PC-3 (cell line): ENCODE results near the gene SMIM38. TPM values are rescaled to one million over a fixed set of nuclear protein-coding genes. Genes with fewer than 3 reads are reported as not detected.

Source experiments
- ATAC-seq: fragments of 200-7000 bp; cut with Tn5 transposase; 2 replicates; pipeline ENCODE4 v1.9.1; 2020; ENCODE audit warnings: mild to moderate bottlenecking, moderate library complexity
- BruUV-seq: library from RNA; stranded (reverse); fragments of 400-500 nt; replicated peaks from 2 replicates; lab custom pipeline; 2021; lab: Mats Ljungman, UMichigan
- CTCF ChIA-PET: fragments of 300-600 bp; sonication (Branson Sonifier 250); formaldehyde crosslinking; loops from one replicate; lab custom pipeline; 2022; ENCODE audit warnings: antibody characterized with exemption; lab: Charles Lee
- POLR2A ChIA-PET: fragments of 300-600 bp; sonication (Branson Sonifier 250); formaldehyde crosslinking; loops from one replicate; lab custom pipeline; 2022; ENCODE audit warnings: antibody characterized with exemption; ENCODE audit not compliant: unreplicated experiment; lab: Charles Lee
- DNase-seq: peaks from one replicate; pipeline ENCODE4 v3.0.0-alpha.2; 2015
- H2AFZ ChIP-seq: fragments of 300-600 bp; sonication (generic); 2 replicates; pipeline ENCODE4 v1.6.0; 2016; ENCODE audit warnings: antibody characterized with exemption, low read length
- H3F3A ChIP-seq: fragments of 300-600 bp; sonication (generic); one replicate; pipeline ENCODE4 v1.6.0; 2017; ENCODE audit warnings: antibody characterized with exemption, low read length, control low read depth, mild to moderate bottlenecking; ENCODE audit not compliant: unreplicated experiment
- H3K27ac ChIP-seq: fragments of 300-600 bp; sonication (generic); 2 replicates; pipeline ENCODE4 v1.5.1; 2016; ENCODE audit warnings: mild to moderate bottlenecking, low read length
- H3K27me3 ChIP-seq: fragments of 300-600 bp; sonication (generic); 2 replicates; pipeline ENCODE4 v1.6.1; 2016; ENCODE audit warnings: low read length, mixed read lengths
- H3K36me3 ChIP-seq: fragments of 300-600 bp; sonication (generic); 2 replicates; pipeline ENCODE4 v1.6.1; 2016; ENCODE audit warnings: low read depth, mixed run types, low read length, mixed read lengths
- H3K4me1 ChIP-seq: fragments of 300-600 bp; sonication (generic); 2 replicates; pipeline ENCODE4 v1.5.1; 2016; ENCODE audit warnings: low read length; ENCODE audit not compliant: insufficient read depth
- H3K4me2 ChIP-seq: fragments of 300-600 bp; sonication (generic); 2 replicates; pipeline ENCODE4 v1.6.0; 2016; ENCODE audit warnings: low read length
- H3K4me3 ChIP-seq: fragments of 300-600 bp; sonication (generic); 2 replicates; pipeline ENCODE4 v1.5.1; 2016; ENCODE audit warnings: mild to moderate bottlenecking, low read length, mixed read lengths
- H3K79me2 ChIP-seq: fragments of 300-600 bp; sonication (generic); 2 replicates; pipeline ENCODE4 v1.6.1; 2017; ENCODE audit warnings: low read length, mixed read lengths
- H3K9ac ChIP-seq: fragments of 300-600 bp; sonication (generic); 2 replicates; pipeline ENCODE4 v1.6.0; 2016; ENCODE audit warnings: mild to moderate bottlenecking, low read length
- H3K9me2 ChIP-seq: fragments of 300-600 bp; sonication (generic); replicated peaks from 2 replicates; pipeline ENCODE4 v1.6.1; 2016; ENCODE audit warnings: mixed run types, low read length, mixed read lengths
- H3K9me3 ChIP-seq: fragments of 300-600 bp; sonication (generic); 2 replicates; pipeline ENCODE4 v1.6.1; 2016; ENCODE audit warnings: low read length, mixed read lengths
- H4K20me1 ChIP-seq: fragments of 300-600 bp; sonication (generic); 2 replicates; pipeline ENCODE4 v1.6.1; 2016; ENCODE audit warnings: low read length, mixed read lengths
- EZH2 ChIP-seq: fragments of 300-600 bp; sonication (generic); IDR thresholded peaks from one replicate; pipeline ENCODE4 v1.6.1; 2017; ENCODE audit warnings: antibody characterized with exemption, mild to moderate bottlenecking, low read length; ENCODE audit not compliant: unreplicated experiment
- EZH2phosphoT487 ChIP-seq: fragments of 300-600 bp; sonication (generic); IDR thresholded peaks from 2 replicates; pipeline ENCODE4 v1.6.1; 2018; ENCODE audit warnings: mild to moderate bottlenecking, antibody characterized with exemption, low read length, borderline replicate concordance
- intact Hi-C: fragments of 100-400 bp; cut with micrococcal nuclease; formaldehyde crosslinking; loops from 2 replicates; pipeline ENCODE4 v1.9.0; 2023
- total RNA-seq: library from RNA; depleted of rRNA; stranded (reverse); fragments of >200 nt; gene quantifications from 2 replicates; pipeline ENCODE4 v1.2.3, GENCODE V29; 2014
- TF ChIP-seq, protein P1 (sequence below): fragments of 300-600 bp; sonication (generic); conservative IDR thresholded peaks from 2 replicates; pipeline ENCODE4 v1.5.1; 2017; ENCODE audit warnings: antibody characterized with exemption, low read depth, mild to moderate bottlenecking, low read length

The SMIM38 gene
- total RNA-seq, 1 experiment from 2014 or later, result 0.04 TPM

DNA sequence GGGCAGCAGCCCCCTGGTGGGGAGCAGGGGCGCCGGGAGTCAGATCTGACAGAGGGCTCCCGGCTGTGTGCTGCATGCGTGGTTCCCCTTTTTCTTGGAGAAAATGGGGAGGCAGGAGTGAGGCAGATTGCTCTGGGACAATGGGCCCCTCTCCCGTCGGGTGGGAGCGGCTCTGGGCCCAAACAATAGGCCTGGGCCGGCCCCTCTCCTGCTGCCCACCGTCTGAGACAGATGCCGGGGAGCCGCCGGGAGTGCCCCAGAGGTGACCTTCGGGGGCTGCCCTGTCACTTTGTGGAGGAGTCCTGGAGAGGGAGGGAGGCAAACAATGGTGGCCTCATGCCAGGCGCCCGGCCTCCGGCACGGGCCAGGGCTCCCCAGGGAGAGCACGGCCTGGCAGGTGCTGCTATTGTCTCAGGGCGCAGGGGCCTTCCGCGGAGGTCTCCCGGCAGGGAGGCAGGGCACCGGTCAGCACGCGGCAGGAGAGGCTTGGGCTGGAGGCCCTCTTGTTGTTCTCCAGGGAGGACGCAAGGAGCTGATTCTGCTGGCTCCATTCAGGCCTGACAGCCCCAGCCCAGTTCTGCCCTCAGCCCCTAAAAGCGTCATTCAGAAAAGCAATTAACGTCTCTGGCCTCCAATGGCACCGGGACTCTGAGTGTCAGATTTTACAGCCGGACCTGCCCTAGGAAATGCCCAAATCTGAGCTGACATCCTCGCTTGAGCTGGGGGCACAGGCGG, 44.8 kb downstream of the SMIM38 start:
- POLR2A ChIA-PET, result interaction anchor here (0.6 kb wide), 1 partner anchor 70 kb away, joined by 3 read pairs; no protein-coding TSS in a partner anchor
- H3K4me2 ChIP-seq, result no peak overlapping the region
- H3K79me2 ChIP-seq, result no peaks in the 10 kb centered on the region
- DNase-seq, result no peak
- intact Hi-C loops, result no loop called here
- H3K9me2 ChIP-seq, result no peaks in the 10 kb centered on the region
- H3K27ac ChIP-seq, result no peak overlapping the region
- H4K20me1 ChIP-seq, result no peaks in the 10 kb centered on the region
- no TSS peak for BruUV-seq
- TF ChIP-seq EZH2phosphoT487 (no peak), EZH2 (no peak)
- TF ChIP-seq, protein P1, sequence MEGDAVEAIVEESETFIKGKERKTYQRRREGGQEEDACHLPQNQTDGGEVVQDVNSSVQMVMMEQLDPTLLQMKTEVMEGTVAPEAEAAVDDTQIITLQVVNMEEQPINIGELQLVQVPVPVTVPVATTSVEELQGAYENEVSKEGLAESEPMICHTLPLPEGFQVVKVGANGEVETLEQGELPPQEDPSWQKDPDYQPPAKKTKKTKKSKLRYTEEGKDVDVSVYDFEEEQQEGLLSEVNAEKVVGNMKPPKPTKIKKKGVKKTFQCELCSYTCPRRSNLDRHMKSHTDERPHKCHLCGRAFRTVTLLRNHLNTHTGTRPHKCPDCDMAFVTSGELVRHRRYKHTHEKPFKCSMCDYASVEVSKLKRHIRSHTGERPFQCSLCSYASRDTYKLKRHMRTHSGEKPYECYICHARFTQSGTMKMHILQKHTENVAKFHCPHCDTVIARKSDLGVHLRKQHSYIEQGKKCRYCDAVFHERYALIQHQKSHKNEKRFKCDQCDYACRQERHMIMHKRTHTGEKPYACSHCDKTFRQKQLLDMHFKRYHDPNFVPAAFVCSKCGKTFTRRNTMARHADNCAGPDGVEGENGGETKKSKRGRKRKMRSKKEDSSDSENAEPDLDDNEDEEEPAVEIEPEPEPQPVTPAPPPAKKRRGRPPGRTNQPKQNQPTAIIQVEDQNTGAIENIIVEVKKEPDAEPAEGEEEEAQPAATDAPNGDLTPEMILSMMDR, result no peak
- H3K27me3 ChIP-seq, result no peaks in the 10 kb centered on the region
- CTCF ChIA-PET, result no interaction called here
- H3K9me3 ChIP-seq, result no peaks in the 10 kb centered on the region
- no peaks in the 10 kb centered on the region for H3F3A ChIP-seq
- ATAC-seq, result no peak
- no peaks in the 10 kb centered on the region for H3K36me3 ChIP-seq
- no peak overlapping the region for H3K4me3 ChIP-seq
- H3K4me1 ChIP-seq, result no peaks in the 10 kb centered on the region
- H3K9ac ChIP-seq, result no peak overlapping the region
- H2AFZ ChIP-seq, result no peak overlapping the region

DNA sequence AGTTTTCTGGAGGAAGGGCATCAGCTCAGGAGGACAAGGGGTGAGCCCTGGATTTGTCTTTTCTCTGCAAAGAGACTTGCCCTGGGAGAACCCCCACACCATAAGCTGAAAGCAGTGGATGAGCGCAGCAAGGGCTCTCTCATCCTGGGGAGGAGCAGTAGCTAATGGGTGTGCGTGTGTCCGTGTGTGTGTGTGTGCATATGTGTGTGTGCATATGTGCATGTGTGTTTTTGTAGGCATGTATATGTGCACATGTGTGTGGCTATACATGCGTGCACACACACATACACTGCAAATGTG, 45.3 kb downstream of the SMIM38 start:
- ATAC-seq (no peak), DNase-seq (no peak)
- no peaks in the 10 kb centered on the region for H3F3A ChIP-seq
- TF ChIP-seq EZH2 (no peak), EZH2phosphoT487 (no peak)
- intact Hi-C loops, result no loop called here
- no peak overlapping the region for H3K27ac ChIP-seq
- no peak overlapping the region for H3K4me2 ChIP-seq
- H3K9me3 ChIP-seq, result no peaks in the 10 kb centered on the region
- H3K79me2 ChIP-seq, result no peaks in the 10 kb centered on the region
- no peaks in the 10 kb centered on the region for H3K4me1 ChIP-seq
- CTCF ChIA-PET, result no interaction called here
- no peak overlapping the region for H3K9ac ChIP-seq
- no peaks in the 10 kb centered on the region for H3K9me2 ChIP-seq
- H3K27me3 ChIP-seq, result no peaks in the 10 kb centered on the region
- H3K4me3 ChIP-seq, result no peak overlapping the region
- no peak overlapping the region for H2AFZ ChIP-seq
- POLR2A ChIA-PET, result interaction anchor here (0.6 kb wide), 1 partner anchor 70 kb away, joined by 3 read pairs; no protein-coding TSS in a partner anchor
- H3K36me3 ChIP-seq, result no peaks in the 10 kb centered on the region
- H4K20me1 ChIP-seq, result no peaks in the 10 kb centered on the region
- BruUV-seq, result no TSS peak

DNA sequence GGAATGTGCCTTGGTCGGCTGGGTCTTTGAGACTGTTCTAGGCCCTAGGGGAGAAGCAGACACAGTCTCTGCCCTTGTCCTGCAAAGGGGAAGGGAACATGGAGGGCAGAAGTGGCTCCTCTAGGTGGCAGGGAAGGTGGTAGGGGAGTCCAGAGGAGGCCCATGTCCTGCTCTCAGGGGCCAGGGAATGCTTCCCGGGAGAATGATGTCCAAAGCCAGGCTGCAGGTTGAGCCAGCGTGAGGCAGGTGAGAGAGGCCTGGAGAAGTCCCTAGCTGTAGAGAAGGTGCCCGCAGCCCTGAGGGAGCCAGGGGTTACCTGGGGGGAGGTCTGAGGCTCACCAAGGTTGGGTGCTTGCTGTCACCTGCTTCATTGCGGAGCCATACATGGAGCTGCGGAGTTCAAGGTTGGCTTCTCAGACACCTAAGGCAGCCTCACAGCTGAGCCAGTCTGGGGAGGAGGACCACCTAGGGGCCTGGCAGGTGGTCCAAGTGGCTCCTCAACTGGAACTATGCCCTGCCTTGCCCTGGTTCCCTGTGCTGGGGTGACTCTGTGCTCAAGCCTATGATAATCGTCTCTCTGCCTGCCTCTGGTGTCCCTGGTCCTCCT, 46.1 kb downstream of the SMIM38 start:
- DNase-seq (no peak), ATAC-seq (no peak)
- no TSS peak for BruUV-seq
- no peak overlapping the region for H3K4me2 ChIP-seq
- no peaks in the 10 kb centered on the region for H3K36me3 ChIP-seq
- no peaks in the 10 kb centered on the region for H4K20me1 ChIP-seq
- POLR2A ChIA-PET, result no interaction called here
- no peaks in the 10 kb centered on the region for H3K9me3 ChIP-seq
- no peaks in the 10 kb centered on the region for H3K4me1 ChIP-seq
- no peak overlapping the region for H2AFZ ChIP-seq
- intact Hi-C loops, result no loop called here
- CTCF ChIA-PET, result no interaction called here
- no peaks in the 10 kb centered on the region for H3K27me3 ChIP-seq
- no peak overlapping the region for H3K9ac ChIP-seq
- TF ChIP-seq, protein P1, result no peak
- no peak for TF ChIP-seq EZH2phosphoT487
- no peak for TF ChIP-seq EZH2
- H3K4me3 ChIP-seq, result no peak overlapping the region
- no peak overlapping the region for H3K27ac ChIP-seq
- no peaks in the 10 kb centered on the region for H3F3A ChIP-seq
- no peaks in the 10 kb centered on the region for H3K79me2 ChIP-seq
- no peaks in the 10 kb centered on the region for H3K9me2 ChIP-seq
